ENCODE measurements around the gene FLT4. TPM values are rescaled to one million over a fixed set of nuclear protein-coding genes. Genes with fewer than 3 reads are reported as not detected.

The FLT4 gene
- total and polyA plus RNA-seq, 8 donors: 0.93 to 9.5 (median 3.1) TPM

DNA sequence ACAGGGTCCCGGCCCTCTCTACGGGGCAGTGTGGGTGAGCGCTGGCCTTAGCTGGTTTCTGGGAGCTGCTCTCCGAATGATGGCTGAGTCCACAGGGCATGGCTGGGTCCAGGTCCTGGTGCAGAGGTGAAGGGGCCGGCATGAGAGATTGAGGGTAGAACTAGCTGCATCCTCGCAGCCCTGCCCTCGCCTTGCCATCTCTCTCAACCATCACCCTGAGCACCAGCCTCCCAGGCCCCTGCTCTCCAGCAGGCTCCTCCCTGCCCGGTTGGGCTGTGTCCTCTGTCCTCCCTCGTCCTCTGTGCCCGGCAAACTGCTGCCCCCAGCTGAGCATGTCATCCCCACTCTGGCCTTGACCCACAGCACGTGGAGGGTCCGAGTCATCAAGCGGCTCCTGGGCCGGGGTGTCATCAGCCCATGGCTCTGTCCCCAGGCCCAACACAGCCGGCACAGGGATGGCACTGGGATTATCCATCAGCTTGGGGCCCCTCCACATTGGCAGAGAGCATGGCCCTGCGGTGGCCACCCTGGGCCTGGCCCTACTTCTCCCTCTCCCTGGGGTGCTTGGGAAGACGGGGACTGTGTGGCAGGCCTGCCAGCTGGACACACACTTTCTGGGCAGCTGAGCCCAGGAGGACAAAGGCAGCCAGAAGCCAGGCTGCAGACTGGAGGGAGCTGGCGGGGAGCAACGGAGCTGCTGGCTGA is 8.4 kb downstream of the FLT4 start:
- no peaks in the 10 kb centered on the region for H3K4me1 ChIP-seq
- intact Hi-C loops (cut with DNase I; ENCODE audit: low total_unique reads): no loop called here
- H3K36me3 ChIP-seq: no peaks in the 10 kb centered on the region
- DNase-seq: peak in 1 of 2 donors; percentile 17
- H3K9me3 ChIP-seq: no peaks in the 10 kb centered on the region
- no peak overlapping the region for H3K27ac ChIP-seq
- 68 to 85% (median 79%) methylated on average over 9 to 19 of the region's 19 CpGs for WGBS, 5 donors
- TF ChIP-seq POLR2A (IDR thresholded peaks at IDR 0.05): no peak
- TF ChIP-seq, protein P1, sequence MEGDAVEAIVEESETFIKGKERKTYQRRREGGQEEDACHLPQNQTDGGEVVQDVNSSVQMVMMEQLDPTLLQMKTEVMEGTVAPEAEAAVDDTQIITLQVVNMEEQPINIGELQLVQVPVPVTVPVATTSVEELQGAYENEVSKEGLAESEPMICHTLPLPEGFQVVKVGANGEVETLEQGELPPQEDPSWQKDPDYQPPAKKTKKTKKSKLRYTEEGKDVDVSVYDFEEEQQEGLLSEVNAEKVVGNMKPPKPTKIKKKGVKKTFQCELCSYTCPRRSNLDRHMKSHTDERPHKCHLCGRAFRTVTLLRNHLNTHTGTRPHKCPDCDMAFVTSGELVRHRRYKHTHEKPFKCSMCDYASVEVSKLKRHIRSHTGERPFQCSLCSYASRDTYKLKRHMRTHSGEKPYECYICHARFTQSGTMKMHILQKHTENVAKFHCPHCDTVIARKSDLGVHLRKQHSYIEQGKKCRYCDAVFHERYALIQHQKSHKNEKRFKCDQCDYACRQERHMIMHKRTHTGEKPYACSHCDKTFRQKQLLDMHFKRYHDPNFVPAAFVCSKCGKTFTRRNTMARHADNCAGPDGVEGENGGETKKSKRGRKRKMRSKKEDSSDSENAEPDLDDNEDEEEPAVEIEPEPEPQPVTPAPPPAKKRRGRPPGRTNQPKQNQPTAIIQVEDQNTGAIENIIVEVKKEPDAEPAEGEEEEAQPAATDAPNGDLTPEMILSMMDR (IDR thresholded peaks at IDR 0.05): no peak
- no peak for TF ChIP-seq EP300 (IDR thresholded peaks at IDR 0.05)
- no peak for TF ChIP-seq POLR2AphosphoS5 (IDR thresholded peaks at IDR 0.05)
- peaks cover 0 to 47% (median 3%) of the 10 kb centered on the region in 3 donors for H3K27me3 ChIP-seq
- H3K4me3 ChIP-seq: no peak overlapping the region

DNA sequence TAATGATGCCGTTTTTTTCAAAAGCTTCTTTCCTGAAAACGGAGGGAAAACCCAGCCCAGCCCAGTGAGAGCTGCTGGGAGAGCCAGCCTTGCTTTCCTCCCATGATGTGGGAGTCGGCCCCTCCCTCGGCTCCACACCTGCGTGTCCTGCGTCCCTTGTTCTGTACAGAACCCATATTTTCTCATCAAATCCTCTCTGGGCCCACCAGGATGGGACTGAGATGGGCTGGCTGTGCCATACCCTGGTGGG is 8.9 kb downstream of the FLT4 start:
- peaks cover 0 to 43% (median 3%) of the 10 kb centered on the region in 3 donors for H3K27me3 ChIP-seq
- intact Hi-C loops (cut with DNase I; ENCODE audit: low total_unique reads): no loop called here
- TF ChIP-seq EP300 (IDR thresholded peaks at IDR 0.05) (no peak), POLR2A (IDR thresholded peaks at IDR 0.05) (no peak), POLR2AphosphoS5 (IDR thresholded peaks at IDR 0.05) (no peak)
- TF ChIP-seq, protein P1 (IDR thresholded peaks at IDR 0.05): no peak
- H3K9me3 ChIP-seq: no peaks in the 10 kb centered on the region
- H3K4me3 ChIP-seq: no peak overlapping the region
- H3K36me3 ChIP-seq: no peaks in the 10 kb centered on the region
- DNase-seq: peak in 1 of 2 donors; percentile 22
- H3K4me1 ChIP-seq: no peaks in the 10 kb centered on the region
- WGBS, 5 donors: 52 to 76% (median 59%) methylated on average over 6 of the region's 6 CpGs
- no peak overlapping the region for H3K27ac ChIP-seq

DNA sequence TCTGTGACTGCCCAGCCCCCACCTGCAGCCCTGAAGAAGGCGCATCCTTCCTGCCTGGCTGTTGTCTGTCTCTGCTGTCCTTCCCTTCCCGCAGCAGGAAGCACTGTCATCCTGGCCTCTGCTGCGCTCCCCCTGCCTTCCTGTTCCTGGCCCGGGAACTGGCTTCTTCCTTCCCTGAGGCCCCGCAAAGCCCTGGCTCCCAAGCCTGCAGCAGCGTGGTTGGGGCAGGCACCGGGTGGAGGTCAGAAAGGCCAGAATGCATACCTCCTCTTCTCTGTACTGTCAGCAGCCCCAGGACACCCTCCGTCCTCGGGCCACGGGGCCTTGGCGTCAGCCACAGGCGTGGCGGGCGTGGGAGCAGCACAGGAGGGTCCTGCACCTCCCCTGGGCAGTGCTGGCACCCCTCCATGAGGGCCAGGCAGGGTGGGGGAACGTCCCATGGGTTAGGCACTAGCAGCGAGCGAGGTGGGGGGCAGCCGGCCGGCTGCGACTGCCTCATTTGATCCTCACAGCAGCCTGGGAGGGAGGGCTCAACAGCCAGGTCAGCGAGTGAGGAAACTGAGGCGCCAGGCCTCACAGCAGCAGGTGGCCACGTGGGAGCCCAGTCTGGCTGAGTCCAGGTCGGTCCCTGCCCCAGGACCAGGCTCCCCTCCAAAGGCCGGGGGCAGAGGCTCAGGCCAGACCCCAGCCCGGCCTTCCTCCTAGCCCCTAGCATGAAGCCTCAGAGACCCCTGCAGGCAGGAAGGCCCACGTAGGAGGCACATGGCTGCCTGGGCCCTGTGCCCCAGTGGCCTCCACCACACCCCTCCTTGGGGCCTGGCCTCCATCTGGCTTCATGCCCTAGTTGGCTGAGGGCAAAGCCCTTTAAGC is 9.4 kb downstream of the FLT4 start:
- peak in 1 of 2 donors; percentile 42 for DNase-seq
- Histone ChIP-seq H3K9me3 (no peaks in the 10 kb centered on the region), H3K36me3 (no peaks in the 10 kb centered on the region), H3K27ac (no peak overlapping the region), H3K4me3 (no peak overlapping the region), H3K4me1 (no peaks in the 10 kb centered on the region), H3K27me3 (peaks cover 0 to 37% (median 3%) of the 10 kb centered on the region in 3 donors)
- WGBS, 5 donors: 68 to 74% (median 70%) methylated on average over 17 to 27 of the region's 27 CpGs
- TF ChIP-seq POLR2A (IDR thresholded peaks at IDR 0.05): no peak
- TF ChIP-seq POLR2AphosphoS5 (IDR thresholded peaks at IDR 0.05): no peak
- TF ChIP-seq, protein P1 (IDR thresholded peaks at IDR 0.05): no peak
- no peak for TF ChIP-seq EP300 (IDR thresholded peaks at IDR 0.05)
- intact Hi-C loops (cut with DNase I; ENCODE audit: low total_unique reads): no loop called here

DNA sequence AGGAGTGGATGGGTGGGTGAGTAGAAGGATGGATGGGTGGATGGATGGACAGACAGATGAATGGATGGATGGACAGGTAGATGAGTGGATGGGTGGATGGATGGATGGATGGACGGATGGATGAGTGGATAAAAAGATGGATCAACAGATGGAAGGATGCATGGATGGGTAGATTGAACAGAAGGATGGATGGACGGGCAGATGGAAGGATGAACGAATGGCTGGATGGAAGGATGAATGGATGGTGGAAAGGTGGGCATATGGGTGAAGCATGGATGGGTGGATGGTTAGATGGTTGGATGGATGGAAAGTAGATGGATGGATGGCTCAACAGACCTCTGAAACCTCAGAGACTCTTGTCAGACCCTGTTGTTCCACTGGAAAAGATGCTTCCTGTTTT is 10.1 kb downstream of the FLT4 start:
- intact Hi-C loops (cut with DNase I; ENCODE audit: low total_unique reads): no loop called here
- DNase-seq: no peak
- Histone ChIP-seq H3K9me3 (no peaks in the 10 kb centered on the region), H3K4me3 (no peak overlapping the region), H3K36me3 (no peaks in the 10 kb centered on the region), H3K27me3 (peaks cover 0 to 30% (median 3%) of the 10 kb centered on the region in 3 donors), H3K4me1 (no peaks in the 10 kb centered on the region), H3K27ac (no peak overlapping the region)
- TF ChIP-seq, protein P1 (IDR thresholded peaks at IDR 0.05): no peak
- WGBS, 5 donors: 53 to 65% (median 61%) methylated on average over 3 of the region's 3 CpGs
